BLaER1 (cell line): ENCODE data around the gene STARD3.
"Not testable (repeated sequence)": the region's sequence is repeated elsewhere in the genome, so short reads cannot be mapped to it uniquely, and the experiment has no call there.

Experiments used
- H3K27ac ChIP-seq: shearing (Covaris generic); formaldehyde crosslinking; 2 replicates; pipeline ENCODE4 v1.8.1; 2022
- H3K27me3 ChIP-seq: shearing (Covaris generic); formaldehyde crosslinking; 2 replicates; pipeline ENCODE4 v1.8.1; 2022
- H3K36me3 ChIP-seq: shearing (Covaris generic); formaldehyde crosslinking; 2 replicates; pipeline ENCODE4 v1.8.1; 2022
- H3K4me1 ChIP-seq: shearing (Covaris generic); formaldehyde crosslinking; 2 replicates; pipeline ENCODE4 v1.8.1; 2022
- H3K4me2 ChIP-seq: shearing (Covaris generic); formaldehyde crosslinking; 2 replicates; pipeline ENCODE4 v1.8.1; 2022
- H3K4me3 ChIP-seq: shearing (Covaris generic); formaldehyde crosslinking; 2 replicates; pipeline ENCODE4 v1.8.1; 2022
- H3K9ac ChIP-seq: shearing (Covaris generic); formaldehyde crosslinking; 2 replicates; pipeline ENCODE4 v1.8.1; 2022
- H3K9me3 ChIP-seq: shearing (Covaris generic); formaldehyde crosslinking; 2 replicates; pipeline ENCODE4 v1.8.1; 2022
- H4K20me1 ChIP-seq: shearing (Covaris generic); formaldehyde crosslinking; 2 replicates; pipeline ENCODE4 v1.8.1; 2022
- Cebpa-rat ChIP-seq: shearing (Covaris generic); IDR thresholded peaks from 2 replicates; pipeline ENCODE4 v1.8.1; 2022

STARD3 gene

GRCh38 chr17:39709998-39710964 is 73.3 kb downstream of the STARD3 start:
- TF ChIP-seq Cebpa-rat, result no peak
- no peaks in the 10 kb centered on the region for H4K20me1 ChIP-seq
- H3K9ac ChIP-seq, result peak overlapping the region; percentile 62
- H3K27ac ChIP-seq, result peak overlapping the region; percentile 77
- no peaks in the 10 kb centered on the region for H3K36me3 ChIP-seq
- no peaks in the 10 kb centered on the region for H3K27me3 ChIP-seq
- peak overlapping the region; percentile 32; the same call in 1 of the 2 replicates for H3K4me3 ChIP-seq
- H3K4me2 ChIP-seq, result peak overlapping the region; percentile 92
- H3K9me3 ChIP-seq, result no peaks in the 10 kb centered on the region
- H3K4me1 ChIP-seq, result peaks cover 78% of the 10 kb centered on the region

DNA sequence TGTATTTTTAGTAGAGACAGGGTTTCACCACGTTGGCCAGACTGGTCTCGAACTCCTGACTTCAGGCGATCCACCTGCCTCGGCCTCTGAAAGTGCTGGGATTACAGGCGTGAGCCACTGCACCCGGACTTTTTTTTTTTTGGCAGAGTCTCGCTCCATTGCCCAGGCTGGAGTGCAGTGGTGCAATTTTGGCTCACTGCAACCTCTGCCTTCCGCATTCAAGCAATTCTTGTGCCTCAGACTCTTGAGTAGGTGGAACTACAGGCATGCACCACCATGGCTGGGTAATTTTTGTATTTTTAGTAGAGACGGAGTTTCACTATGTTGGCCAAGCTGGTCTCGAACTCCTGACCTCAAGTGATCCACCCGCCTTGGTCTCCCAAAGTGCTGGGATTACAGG is 74.1 kb downstream of the STARD3 start:
- H3K9me3 ChIP-seq, H3K27ac ChIP-seq, H3K9ac ChIP-seq, H3K27me3 ChIP-seq, H3K36me3 ChIP-seq, H4K20me1 ChIP-seq, H3K4me3 ChIP-seq: not testable (repeated sequence)
- H3K4me2 ChIP-seq, result peak overlapping the region; percentile 92
- H3K4me1 ChIP-seq, result peaks cover 74% of the 10 kb centered on the region

DNA sequence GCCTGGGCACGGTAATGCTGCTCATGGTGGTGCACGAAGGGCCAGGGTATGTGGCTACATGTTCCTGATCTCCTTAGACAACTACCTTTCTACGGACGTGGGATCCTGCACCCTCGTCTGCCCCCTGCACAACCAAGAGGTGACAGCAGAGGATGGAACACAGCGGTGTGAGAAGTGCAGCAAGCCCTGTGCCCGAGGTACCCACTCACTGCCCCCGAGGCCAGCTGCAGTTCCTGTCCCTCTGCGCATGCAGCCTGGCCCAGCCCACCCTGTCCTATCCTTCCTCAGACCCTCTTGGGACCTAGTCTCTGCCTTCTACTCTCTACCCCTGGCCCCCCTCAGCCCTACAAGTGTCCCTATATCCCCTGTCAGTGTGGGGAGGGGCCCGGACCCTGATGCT is 74.9 kb downstream of the STARD3 start:
- Histone ChIP-seq H3K9ac (no peak overlapping the region), H4K20me1 (no peaks in the 10 kb centered on the region), H3K9me3 (no peaks in the 10 kb centered on the region), H3K36me3 (no peaks in the 10 kb centered on the region), H3K4me2 (peak overlapping the region; percentile 92), H3K27me3 (no peaks in the 10 kb centered on the region), H3K4me1 (peaks cover 74% of the 10 kb centered on the region), H3K27ac (no peak overlapping the region), H3K4me3 (no peak overlapping the region)
- no peak for TF ChIP-seq Cebpa-rat
